Left forelimb (tissue), 1 donor: Measurements from ENCODE around the gene SLC22A3.
"Not testable (repeated sequence)": the region's sequence is repeated elsewhere in the genome, so short reads cannot be mapped to it uniquely, and the experiment has no call there.

Source experiments
- DNase-seq: peaks from one replicate; pipeline ENCODE4 v3.0.0-alpha.2; 2018; ENCODE audit warnings: low spot score

The SLC22A3 gene

GRCh38 chr6:160374836-160375560 lies 26.8 kb downstream of the SLC22A3 start:
- no peak for DNase-seq

- no peak for DNase-seq
Observed at GRCh38 chr6:160375561-160375949, 27.4 kb downstream of the SLC22A3 start.

GRCh38 chr6:160376445-160376844 lies 28.3 kb downstream of the SLC22A3 start:
- no peak for DNase-seq

- no peak for DNase-seq
Observed at GRCh38 chr6:160378218-160378617, 30.0 kb downstream of the SLC22A3 start.

- no peak for DNase-seq
Observed at GRCh38 chr6:160378882-160379281, 30.7 kb downstream of the SLC22A3 start.

- DNase-seq, result no peak
Observed at GRCh38 chr6:160379466-160379865, 31.3 kb downstream of the SLC22A3 start.

- no peak for DNase-seq
Observed at GRCh38 chr6:160382946-160383345, 34.8 kb downstream of the SLC22A3 start.

- no peak for DNase-seq
Observed at GRCh38 chr6:160386869-160387530, 38.8 kb downstream of the SLC22A3 start.

GRCh38 chr6:160387916-160388643 lies 39.9 kb downstream of the SLC22A3 start:
- DNase-seq, result no peak

- no peak for DNase-seq
Observed at GRCh38 chr6:160388922-160389321, 40.7 kb downstream of the SLC22A3 start.

- no peak for DNase-seq
Observed at GRCh38 chr6:160391419-160392116, 43.4 kb downstream of the SLC22A3 start.

GRCh38 chr6:160393442-160393841 lies 45.3 kb downstream of the SLC22A3 start:
- not testable (repeated sequence) for DNase-seq

- DNase-seq, result no peak
Observed at GRCh38 chr6:160393891-160394653, 45.9 kb downstream of the SLC22A3 start.

- DNase-seq, result no peak
Observed at GRCh38 chr6:160394654-160395035, 46.5 kb downstream of the SLC22A3 start.

GRCh38 chr6:160395187-160395586 lies 47.0 kb downstream of the SLC22A3 start:
- no peak for DNase-seq

GRCh38 chr6:160396292-160396691 lies 48.1 kb downstream of the SLC22A3 start:
- DNase-seq, result no peak

GRCh38 chr6:160398674-160399271 lies 50.6 kb downstream of the SLC22A3 start:
- no peak for DNase-seq

GRCh38 chr6:160400446-160400845 lies 52.3 kb downstream of the SLC22A3 start:
- DNase-seq, result no peak

- DNase-seq, result no peak
Observed at GRCh38 chr6:160408528-160408927, 60.4 kb downstream of the SLC22A3 start.

GRCh38 chr6:160412993-160413392 lies 64.8 kb downstream of the SLC22A3 start:
- no peak for DNase-seq

GRCh38 chr6:160417146-160417545 lies 69.0 kb downstream of the SLC22A3 start:
- no peak for DNase-seq
